ENCODE measurements around the gene WDR20. TPM values are rescaled to one million over a fixed set of nuclear protein-coding genes. Genes with fewer than 3 reads are reported as not detected.

WDR20 gene
- total and polyA plus RNA-seq, 2 of the 4 experiments (the other 2 are of a cell fraction) = 20.3 to 27.4 TPM

DNA sequence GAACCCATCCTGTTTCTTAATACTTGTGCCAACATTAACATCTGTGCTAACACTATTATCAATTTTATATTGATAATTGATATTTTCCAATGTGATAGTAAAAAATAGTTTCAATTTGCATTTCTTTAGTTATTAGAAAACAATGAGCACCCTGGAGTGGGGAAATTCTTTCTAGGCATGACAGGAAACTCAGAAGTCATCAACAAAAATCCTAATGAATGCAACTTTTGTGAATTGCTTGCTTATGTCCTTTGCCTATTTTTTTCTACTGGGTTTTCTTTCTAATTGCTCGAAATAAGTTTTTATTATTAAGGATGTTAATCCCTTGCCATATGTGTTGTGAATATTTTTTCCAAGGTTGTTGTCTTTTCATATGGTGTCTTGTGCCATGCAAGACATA is 18.1 kb upstream of the WDR20 start:
- no peak overlapping the region for H2BK15ac ChIP-seq (ENCODE audit: low read depth, low read length)
- TF ChIP-seq MXI1 (IDR thresholded peaks at IDR 0.05; ENCODE audit: borderline replicate concordance, low read depth, low read length) (no peak), POLR2A (IDR thresholded peaks at IDR 0.05; ENCODE audit: low read depth, low read length) (no peak), CTCF (conservative IDR thresholded peaks at IDR 0.05; ENCODE audit: low read depth, low read length) (no peak), CHD1 (IDR thresholded peaks at IDR 0.05; ENCODE audit: low read depth, low read length) (no peak), CEBPB (IDR thresholded peaks at IDR 0.05; ENCODE audit: low read depth, low read length) (no peak), RCOR1 (IDR thresholded peaks at IDR 0.05; ENCODE audit: insufficient replicate concordance, low read length) (no peak), RFX5 (IDR thresholded peaks at IDR 0.05; ENCODE audit: low read depth, low read length) (no peak), BHLHE40 (IDR thresholded peaks at IDR 0.05; ENCODE audit: low read depth, low read length) (no peak), MAFK (IDR thresholded peaks at IDR 0.05; ENCODE audit: low read depth, low read length) (no peak), MAZ (IDR thresholded peaks at IDR 0.05; ENCODE audit: borderline replicate concordance, low read depth, low read length) (no peak), ELK1 (IDR thresholded peaks at IDR 0.05; ENCODE audit: borderline replicate concordance, low read depth, low read length) (no peak), USF2 (IDR thresholded peaks at IDR 0.05; ENCODE audit: low read depth, low read length) (no peak), FOS (IDR thresholded peaks at IDR 0.05; ENCODE audit: low read depth, low read length) (no peak), NFE2L2 (IDR thresholded peaks at IDR 0.05; ENCODE audit: low read depth, low read length) (no peak), SMC3 (IDR thresholded peaks at IDR 0.05; ENCODE audit: low read depth, low read length) (no peak), RAD21 (IDR thresholded peaks at IDR 0.05; ENCODE audit: low read length) (no peak)
- H4K91ac ChIP-seq (ENCODE audit: insufficient read depth, low read depth, low read length) = no peak overlapping the region
- H3K14ac ChIP-seq (replicated peaks; ENCODE audit: low read depth, low read length) = no peak overlapping the region
- DNase-seq = no peak
- H3K4ac ChIP-seq (ENCODE audit: low read depth, low read length) = no peak overlapping the region
- no peak overlapping the region for H4K5ac ChIP-seq (ENCODE audit: low read depth, low read length)
- no peak overlapping the region for H3K4me2 ChIP-seq (ENCODE audit: low read depth, low read length)
- no peak overlapping the region for H3K23ac ChIP-seq (ENCODE audit: low read depth, low read length)
- H3K27me3 ChIP-seq (ENCODE audit: control insufficient read depth, insufficient read depth, low read length) = no peaks in the 10 kb centered on the region
- H3K4me1 ChIP-seq (ENCODE audit: control insufficient read depth, insufficient read depth, low read length) = no peaks in the 10 kb centered on the region
- H4K8ac ChIP-seq (ENCODE audit: low read depth in 2 of 2, low read length in 2 of 2) = no peak overlapping the region
- no peak overlapping the region for H3K18ac ChIP-seq (ENCODE audit: low read depth, low read length)
- H3K27ac ChIP-seq (ENCODE audit: insufficient read depth, low read length) = no peak overlapping the region
- H3K4me3 ChIP-seq (ENCODE audit: insufficient read depth, low read depth, low read length) = no peak overlapping the region
- no peaks in the 10 kb centered on the region for H4K20me1 ChIP-seq (ENCODE audit: insufficient read depth, low read length)
- H2AK5ac ChIP-seq (ENCODE audit: low read depth, low read length) = no peak overlapping the region
- CTCF ChIA-PET = interaction anchor here (1.4 kb wide), 1 partner anchor 25 kb away, joined by 3 read pairs; no protein-coding TSS in a partner anchor
- H3K36me3 ChIP-seq (ENCODE audit: control insufficient read depth, insufficient read depth, low read length) = no peaks in the 10 kb centered on the region
- H2AK9ac ChIP-seq (replicated peaks; ENCODE audit: low read depth, low read length, poor library complexity) = no peak overlapping the region
- H3K79me1 ChIP-seq (ENCODE audit: low read depth in 1 of 2, low read length in 2 of 2) = no peaks in the 10 kb centered on the region
- ATAC-seq (ENCODE audit: low read depth) = no peak
- dilution Hi-C loops (cut with HindIII; ENCODE audit: low sequenced_read_pairs, unreplicated experiment) = no loop called here
- no peaks in the 10 kb centered on the region for H3K9me1 ChIP-seq (ENCODE audit: insufficient read depth, low read length)
- no peak overlapping the region for H2AFZ ChIP-seq (replicated peaks; ENCODE audit: low read length, poor library complexity)
- H2BK20ac ChIP-seq (ENCODE audit: low read depth, low read length) = no peak overlapping the region
- no peak overlapping the region for H2BK120ac ChIP-seq (ENCODE audit: low read depth, low read length)
- peaks cover 2% of the 10 kb centered on the region; the same call in 1 of the 2 replicates for H3K9me3 ChIP-seq (ENCODE audit: control insufficient read depth, insufficient read depth, low read length)
- BruUV-seq (replicated peaks) = no TSS peak
- in situ Hi-C loops (cut with MboI; ENCODE audit: low sequenced_read_pairs) = no loop called here
- intact Hi-C loops (cut with micrococcal nuclease) = no loop called here
- WGBS, 2 experiments (ENCODE audit: extremely low coverage in 2 of 2, insufficient read length in 1 of 2) = no CpG with 5 or more reads among the region's 1 CpG
- H3K9ac ChIP-seq (ENCODE audit: low read depth, low read length) = no peak overlapping the region
- no peak overlapping the region for H2BK5ac ChIP-seq (ENCODE audit: low read depth, low read length, poor library complexity, severe bottlenecking)
- POLR2A ChIA-PET (ENCODE audit: unreplicated experiment) = no interaction called here
- no peak overlapping the region for H3K56ac ChIP-seq (ENCODE audit: extremely low read depth, insufficient read depth, low read length)
